Activated CD4-positive, alpha-beta T cell treated with anti-CD3 and anti-CD28 coated beads, Interleukin-10, Interleukin-2, amounts not matched to agents 100 ng/mL and 50 ng/mL, durations not matched to agents 16 hours and 8 hours (primary cell): Measurements from ENCODE around the gene DNAH8.
A peak's percentile ranks its signal among the peaks of the same experiment; 100 is the strongest.
"Not testable (repeated sequence)": the region's sequence is repeated elsewhere in the genome, so short reads cannot be mapped to it uniquely, and the experiment has no call there.

ENCODE experiments used
- DNase-seq: peaks from one replicate; pipeline ENCODE4 v3.0.0-alpha.2; 2020

DNAH8 gene

GRCh38 chr6:38846361-38846760 is 131.2 kb downstream of the DNAH8 start:
- no peak for DNase-seq

DNA sequence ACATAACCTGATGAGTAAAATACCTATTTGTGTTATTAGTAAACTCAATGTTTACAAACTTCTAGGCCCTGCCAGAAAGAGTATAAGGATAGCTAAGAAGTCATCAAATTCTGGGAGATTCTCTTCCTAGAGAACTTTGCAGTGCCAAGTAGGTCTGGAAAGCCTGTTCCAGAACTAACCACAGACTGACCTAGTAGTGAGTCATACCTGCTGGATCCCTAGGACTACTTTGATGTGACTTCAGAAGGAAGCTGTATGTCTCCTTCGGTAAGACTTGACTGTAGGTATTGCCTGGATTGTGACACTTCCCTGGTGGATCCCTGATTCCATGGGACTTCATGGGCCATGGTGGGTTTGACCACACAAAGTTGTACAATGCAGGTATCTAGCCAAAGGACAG is 131.7 kb downstream of the DNAH8 start:
- DNase-seq = no peak

DNA sequence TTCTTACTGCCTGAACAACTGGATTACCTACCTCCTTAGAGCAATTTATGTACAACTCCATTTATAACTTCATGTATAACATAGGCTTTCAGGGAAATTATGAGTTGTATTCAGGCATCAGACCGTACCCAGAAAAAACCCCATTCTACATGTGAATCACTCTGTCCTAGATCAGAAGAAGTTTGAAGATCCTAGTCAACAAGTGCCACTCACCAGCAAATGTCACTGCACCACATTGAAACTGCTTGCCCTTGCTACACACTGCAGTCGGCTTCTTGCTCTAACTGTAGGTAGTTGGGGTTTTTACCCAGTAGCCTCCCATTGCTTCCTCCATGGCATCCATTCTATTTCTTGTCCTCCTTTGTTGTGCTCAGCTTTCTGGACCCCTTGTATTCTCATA is 132.4 kb downstream of the DNAH8 start:
- DNase-seq = no peak

- no peak for DNase-seq
Observed at GRCh38 chr6:38848760-38849159, 133.6 kb downstream of the DNAH8 start.

- no peak for DNase-seq
Observed at GRCh38 chr6:38852215-38852614, 137.1 kb downstream of the DNAH8 start.

DNA sequence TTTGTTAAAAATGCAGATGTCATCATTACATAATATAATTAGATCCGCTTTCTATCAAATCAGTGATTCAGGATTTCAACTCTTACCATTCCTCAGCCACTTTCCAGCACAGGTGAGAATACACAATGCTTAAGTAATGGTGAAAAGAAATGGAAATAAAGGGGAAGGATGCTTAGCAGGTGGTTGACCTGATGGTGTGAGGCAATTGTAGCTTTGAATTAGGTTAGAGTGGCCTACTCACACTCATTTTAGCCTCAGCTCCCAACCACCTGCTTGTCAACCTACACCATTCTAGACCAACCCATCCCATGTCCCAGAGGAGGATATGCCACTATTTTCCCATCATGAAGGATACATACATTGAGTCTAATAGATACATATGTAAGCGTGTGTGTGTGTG is 138.1 kb downstream of the DNAH8 start:
- DNase-seq = no peak

- no peak for DNase-seq
Observed at GRCh38 chr6:38856492-38856891, 141.4 kb downstream of the DNAH8 start.

- no peak for DNase-seq
Observed at GRCh38 chr6:38857815-38858214, 142.7 kb downstream of the DNAH8 start.

GRCh38 chr6:38860041-38860440 is 144.9 kb downstream of the DNAH8 start:
- DNase-seq = no peak

DNA sequence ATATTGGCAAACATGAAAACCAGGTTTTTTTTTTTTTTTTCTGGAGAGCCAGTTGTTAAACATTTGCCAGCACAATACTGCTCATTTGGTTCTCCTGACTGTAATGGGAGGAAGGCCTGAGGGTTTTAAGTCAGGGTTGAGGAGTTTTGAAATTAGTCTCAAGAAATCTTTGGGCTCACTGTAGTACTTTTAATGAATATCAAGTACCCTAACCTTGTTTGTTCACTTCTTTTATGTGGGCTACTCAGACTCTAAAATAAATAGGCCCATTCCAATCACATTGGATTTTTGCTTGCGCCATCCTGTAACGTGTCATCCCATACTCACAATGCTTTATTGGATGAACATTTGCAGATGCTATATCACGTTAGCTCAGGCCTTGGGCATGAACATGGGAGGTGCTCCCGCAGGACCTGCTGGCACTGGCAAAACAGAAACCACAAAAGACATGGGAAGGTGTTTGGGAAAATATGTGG is 146.9 kb downstream of the DNAH8 start:
- no peak for DNase-seq

DNA sequence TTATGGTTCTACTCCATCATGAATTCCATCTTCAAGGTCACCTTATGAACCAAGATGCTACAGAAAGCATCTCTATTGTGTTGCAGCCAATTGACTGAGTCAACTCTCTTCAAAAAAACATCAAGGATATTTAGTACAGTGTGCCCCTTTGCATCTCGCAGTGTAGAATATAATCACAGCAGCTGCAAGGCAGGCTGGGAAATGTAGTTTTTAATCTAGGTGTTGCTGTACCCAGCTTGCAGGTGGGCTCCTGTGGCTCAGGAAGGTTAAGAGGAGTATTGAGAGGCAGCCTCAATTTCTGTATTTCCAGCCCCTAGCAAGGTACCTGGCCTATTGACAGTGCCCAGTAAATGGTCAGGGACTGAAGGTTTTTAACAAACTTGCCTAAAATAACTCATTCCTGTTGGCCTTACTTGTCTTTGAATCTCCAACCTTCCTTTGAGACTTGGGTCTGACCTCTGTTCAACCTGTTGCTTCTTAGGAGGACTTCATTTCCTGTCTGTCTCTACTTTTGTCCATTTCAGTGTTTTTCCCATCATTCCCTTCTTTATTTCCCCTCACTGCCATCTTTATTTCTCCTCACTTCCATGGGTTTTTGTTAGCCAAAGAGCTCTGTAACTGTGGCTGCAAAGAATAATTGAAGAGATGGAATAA is 150.5 kb downstream of the DNAH8 start:
- DNase-seq = no peak

- DNase-seq = no peak
Observed at GRCh38 chr6:38867726-38868125, 152.6 kb downstream of the DNAH8 start.

DNA sequence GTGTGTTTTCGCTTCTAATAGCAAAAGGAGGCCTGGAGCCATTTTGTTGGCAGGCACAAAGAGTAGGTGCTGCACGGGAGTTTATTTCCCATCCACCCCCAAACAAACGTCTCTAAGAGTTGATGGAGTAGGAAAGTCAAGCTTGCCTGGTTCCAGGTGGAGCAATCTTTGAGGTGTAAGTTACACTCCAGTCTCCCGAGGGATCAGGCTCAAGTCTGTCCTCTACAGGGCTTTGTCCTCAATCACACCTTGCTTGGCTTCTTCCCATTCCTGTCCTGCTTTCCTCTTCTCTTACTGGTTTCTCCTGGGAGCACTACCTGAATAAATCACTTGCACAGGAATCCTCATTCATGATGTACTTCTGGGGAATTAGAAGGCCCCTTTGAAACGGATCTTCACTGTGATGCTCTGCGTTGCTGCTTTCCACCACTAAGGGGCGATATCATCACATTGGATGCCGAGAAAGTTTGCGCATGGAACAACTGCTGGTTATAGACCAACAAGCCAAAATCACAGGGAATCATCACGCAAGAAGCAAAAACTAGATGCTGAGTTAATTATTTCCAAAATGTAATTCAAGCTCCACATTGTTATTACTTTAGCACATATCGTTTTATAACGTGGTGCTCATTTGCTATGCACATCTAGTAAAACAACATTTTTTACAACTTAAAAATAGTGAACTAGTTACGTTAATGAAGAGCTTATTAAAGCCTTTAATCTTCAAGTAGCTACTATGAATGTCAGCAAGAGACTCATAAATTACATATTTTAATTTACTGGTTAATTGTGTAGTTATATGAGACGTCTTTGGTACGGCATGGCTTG is 156.8 kb downstream of the DNAH8 start:
- DNase-seq = peak; percentile 61

GRCh38 chr6:38873001-38873400 is 157.9 kb downstream of the DNAH8 start:
- no peak for DNase-seq

DNA sequence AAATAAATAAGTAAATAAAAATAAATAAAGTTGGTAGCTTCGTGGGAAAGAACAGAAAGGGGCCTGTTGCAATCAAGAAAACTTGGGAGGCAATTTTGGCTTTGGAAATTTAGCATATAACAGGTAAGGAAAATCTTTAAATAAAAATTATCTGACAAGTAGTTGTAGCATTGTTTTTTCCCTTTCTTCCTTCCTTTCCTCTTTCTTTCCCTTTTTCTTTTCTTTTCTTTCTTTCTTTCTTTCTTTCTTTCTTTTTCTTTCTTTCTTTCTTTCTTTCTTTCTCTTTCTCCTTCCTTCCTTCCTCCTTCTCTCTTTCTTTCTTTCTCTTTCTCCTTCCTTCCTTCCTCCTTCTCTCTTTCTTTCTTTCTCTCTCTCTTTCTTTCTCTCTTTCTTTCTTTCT is 158.7 kb downstream of the DNAH8 start:
- not testable (repeated sequence) for DNase-seq

- DNase-seq = peak; percentile 56
Observed at GRCh38 chr6:38876475-38876874, 161.4 kb downstream of the DNAH8 start.

- DNase-seq = no peak
Observed at GRCh38 chr6:38877721-38878120, 162.6 kb downstream of the DNAH8 start.

- no peak for DNase-seq
Observed at GRCh38 chr6:38882157-38882556, 167.0 kb downstream of the DNAH8 start.

GRCh38 chr6:38897507-38897906 is 182.4 kb downstream of the DNAH8 start:
- DNase-seq = no peak

- no peak for DNase-seq
Observed at GRCh38 chr6:38901802-38902522, 186.9 kb downstream of the DNAH8 start.

DNA sequence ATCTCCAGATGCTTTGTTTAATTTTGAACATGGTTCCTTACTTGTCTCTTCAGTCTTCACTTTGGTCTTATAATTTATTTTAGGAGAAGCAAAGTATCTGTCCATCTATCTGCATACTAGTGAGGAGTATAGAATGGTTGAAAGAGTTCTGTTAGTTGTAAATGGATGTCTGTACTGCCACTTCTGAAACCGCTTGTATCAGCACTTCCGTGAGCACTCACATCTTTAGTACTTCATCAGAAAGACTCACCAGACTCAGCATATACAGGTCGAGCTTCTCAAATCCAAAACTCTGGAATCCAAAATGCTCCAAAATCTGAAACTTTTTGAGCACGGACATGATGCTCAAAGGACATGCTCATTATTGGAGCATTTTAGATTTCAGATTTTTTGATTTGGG is 191.5 kb downstream of the DNAH8 start:
- no peak for DNase-seq

GRCh38 chr6:38907264-38907663 is 192.2 kb downstream of the DNAH8 start:
- no peak for DNase-seq

DNA sequence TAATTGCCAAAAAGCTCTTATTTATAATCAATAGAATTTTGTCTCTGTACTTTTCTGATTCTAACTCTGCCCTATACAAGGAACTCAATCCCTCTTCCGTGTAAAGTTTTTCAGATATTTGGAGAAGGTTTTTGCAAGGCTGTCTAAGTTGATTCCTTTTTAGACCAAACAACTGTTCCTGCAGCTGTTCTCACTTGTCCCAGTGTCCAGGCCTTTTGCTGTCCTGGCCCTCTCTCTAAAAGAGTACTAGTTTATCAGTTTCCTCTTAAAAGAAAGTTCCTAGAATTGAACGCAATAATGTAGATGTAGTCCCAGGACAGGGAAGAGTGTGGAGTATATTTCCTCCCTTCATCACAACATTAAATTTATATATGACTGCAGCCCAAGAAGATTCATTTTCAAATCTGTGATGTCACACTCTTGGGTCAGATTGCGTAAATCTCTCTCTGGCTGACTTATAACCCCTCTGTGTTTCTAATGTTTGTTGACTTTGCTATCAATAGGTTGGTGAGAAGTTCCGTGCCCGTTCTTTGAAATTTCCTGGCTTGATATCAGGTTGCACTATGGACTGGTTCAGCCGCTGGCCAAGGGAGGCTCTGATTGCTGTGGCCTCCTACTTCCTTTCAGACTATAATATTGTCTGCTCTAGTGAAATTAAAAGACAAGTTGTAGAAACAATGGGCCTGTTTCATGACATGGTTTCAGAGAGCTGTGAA is 194.1 kb downstream of the DNAH8 start:
- DNase-seq = no peak
